ENCODE results near the gene UTF1.
"Not testable (repeated sequence)": the region's sequence is repeated elsewhere in the genome, so short reads cannot be mapped to it uniquely, and the experiment has no call there.

The UTF1 gene

GRCh38 chr10:133211959-133212852 is 17.8 kb upstream of the UTF1 start:
- H3K27me3 Mint-ChIP-seq = peaks cover 57% of the 10 kb centered on the region
- H3K27ac Mint-ChIP-seq = no peak overlapping the region
- H3K9me3 Mint-ChIP-seq = no peaks in the 10 kb centered on the region
- H3K4me3 Mint-ChIP-seq = no peak overlapping the region
- H3K4me1 Mint-ChIP-seq = no peaks in the 10 kb centered on the region
- H3K36me3 Mint-ChIP-seq = no peaks in the 10 kb centered on the region
- no peak for ATAC-seq

GRCh38 chr10:133212853-133213494 is 17.0 kb upstream of the UTF1 start:
- Mint-ChIP-seq H3K27me3 (peaks cover 57% of the 10 kb centered on the region), H3K9me3 (no peaks in the 10 kb centered on the region), H3K36me3 (no peaks in the 10 kb centered on the region), H3K27ac (no peak overlapping the region), H3K4me3 (no peak overlapping the region), H3K4me1 (no peaks in the 10 kb centered on the region)
- ATAC-seq = no peak

GRCh38 chr10:133213641-133214467 is 16.2 kb upstream of the UTF1 start:
- Mint-ChIP-seq H3K27me3 (peaks cover 63% of the 10 kb centered on the region), H3K9me3 (no peaks in the 10 kb centered on the region), H3K4me3 (no peak overlapping the region), H3K4me1 (no peaks in the 10 kb centered on the region), H3K27ac (no peak overlapping the region), H3K36me3 (no peaks in the 10 kb centered on the region)
- ATAC-seq = no peak

- H3K36me3 Mint-ChIP-seq = no peaks in the 10 kb centered on the region
- peaks cover 72% of the 10 kb centered on the region for H3K27me3 Mint-ChIP-seq
- H3K27ac Mint-ChIP-seq = no peak overlapping the region
- H3K4me1 Mint-ChIP-seq = no peaks in the 10 kb centered on the region
- no peaks in the 10 kb centered on the region for H3K9me3 Mint-ChIP-seq
- ATAC-seq = peak; percentile 10
- H3K4me3 Mint-ChIP-seq = no peak overlapping the region
These were observed 15.3 kb upstream of the UTF1 start for GRCh38 chr10:133214468-133215410.

- Mint-ChIP-seq H3K4me3 (no peak overlapping the region), H3K27me3 (peaks cover 70% of the 10 kb centered on the region), H3K4me1 (no peaks in the 10 kb centered on the region), H3K9me3 (no peaks in the 10 kb centered on the region), H3K27ac (no peak overlapping the region), H3K36me3 (no peaks in the 10 kb centered on the region)
- no peak for ATAC-seq
These were observed 14.4 kb upstream of the UTF1 start for GRCh38 chr10:133215586-133215985.

GRCh38 chr10:133216776-133217175 is 13.2 kb upstream of the UTF1 start:
- Mint-ChIP-seq H3K4me3 (no peak overlapping the region), H3K27me3 (peaks cover 72% of the 10 kb centered on the region), H3K36me3 (no peaks in the 10 kb centered on the region), H3K27ac (no peak overlapping the region), H3K4me1 (no peaks in the 10 kb centered on the region), H3K9me3 (no peaks in the 10 kb centered on the region)
- ATAC-seq = no peak

GRCh38 chr10:133217800-133218589 is 12.0 kb upstream of the UTF1 start:
- no peak for ATAC-seq
- Mint-ChIP-seq H3K4me1 (no peaks in the 10 kb centered on the region), H3K36me3 (no peaks in the 10 kb centered on the region), H3K9me3 (no peaks in the 10 kb centered on the region), H3K4me3 (no peak overlapping the region), H3K27ac (no peak overlapping the region), H3K27me3 (peaks cover 63% of the 10 kb centered on the region)

- Mint-ChIP-seq H3K27me3 (peaks cover 61% of the 10 kb centered on the region), H3K4me1 (no peaks in the 10 kb centered on the region)
- peak; percentile 25 for ATAC-seq
These were observed 11.1 kb upstream of the UTF1 start for GRCh38 chr10:133218891-133219290.

GRCh38 chr10:133219782-133220181 is 10.2 kb upstream of the UTF1 start:
- H3K36me3 Mint-ChIP-seq = no peaks in the 10 kb centered on the region
- no peak overlapping the region for H3K4me3 Mint-ChIP-seq

More at GRCh38 chr10:133218891-133219290, 11.1 kb upstream of the UTF1 start:
- Mint-ChIP-seq H3K36me3 (no peaks in the 10 kb centered on the region), H3K27ac (no peak overlapping the region), H3K9me3 (no peaks in the 10 kb centered on the region), H3K4me3 (no peak overlapping the region)

GRCh38 chr10:133221331-133221730 is 8.7 kb upstream of the UTF1 start:
- Mint-ChIP-seq H3K4me1 (peaks cover 13% of the 10 kb centered on the region), H3K27ac (no peak overlapping the region), H3K4me3 (no peak overlapping the region), H3K36me3 (no peaks in the 10 kb centered on the region), H3K27me3 (peaks cover 63% of the 10 kb centered on the region), H3K9me3 (no peaks in the 10 kb centered on the region)
- ATAC-seq = peak; percentile 20

More at GRCh38 chr10:133219782-133220181, 10.2 kb upstream of the UTF1 start:
- ATAC-seq = no peak
- Mint-ChIP-seq H3K27ac (no peak overlapping the region), H3K27me3 (peaks cover 62% of the 10 kb centered on the region), H3K4me1 (no peaks in the 10 kb centered on the region), H3K9me3 (no peaks in the 10 kb centered on the region)

GRCh38 chr10:133221756-133222155 is 8.3 kb upstream of the UTF1 start:
- H3K27ac Mint-ChIP-seq, H3K36me3 Mint-ChIP-seq, H3K4me3 Mint-ChIP-seq, ATAC-seq, H3K9me3 Mint-ChIP-seq: not testable (repeated sequence)
- Mint-ChIP-seq H3K4me1 (peaks cover 17% of the 10 kb centered on the region), H3K27me3 (peaks cover 63% of the 10 kb centered on the region)

GRCh38 chr10:133224076-133224475 is 5.9 kb upstream of the UTF1 start:
- no peaks in the 10 kb centered on the region for H3K9me3 Mint-ChIP-seq
- no peak for ATAC-seq
- H3K4me3 Mint-ChIP-seq = no peak overlapping the region
- no peaks in the 10 kb centered on the region for H3K36me3 Mint-ChIP-seq
- no peak overlapping the region for H3K27ac Mint-ChIP-seq
- peaks cover 77% of the 10 kb centered on the region for H3K27me3 Mint-ChIP-seq
- H3K4me1 Mint-ChIP-seq = peaks cover 21% of the 10 kb centered on the region

GRCh38 chr10:133224756-133225372 is 5.2 kb upstream of the UTF1 start:
- ATAC-seq = no peak
- Mint-ChIP-seq H3K36me3 (no peaks in the 10 kb centered on the region), H3K4me1 (peaks cover 27% of the 10 kb centered on the region), H3K27ac (peak overlapping the region; percentile 85), H3K4me3 (peak overlapping the region; percentile 48), H3K27me3 (peaks cover 76% of the 10 kb centered on the region), H3K9me3 (no peaks in the 10 kb centered on the region)

All from stimulated activated memory B cell treated with anti-CD40 and anti-IgM and Interleukin-4, amounts not matched to agents 10 μg/mL and 1 μg/mL and 100 μg/mL, for 72 hours (primary cell).